ENCODE data around the gene KCNH8. TPM values are rescaled to one million over a fixed set of nuclear protein-coding genes. Genes with fewer than 3 reads are reported as not detected.

KCNH8 gene
- total RNA-seq, 2 experiments from 2014 or later = not detected

GRCh38 chr3:19457449-19457848 lies 309.1 kb downstream of the KCNH8 start:
- Mint-ChIP-seq H3K36me3 (ENCODE audit: low read depth) (no peaks in the 10 kb centered on the region), H3K4me3 (no peak overlapping the region), H3K27me3 (no peaks in the 10 kb centered on the region), H3K4me1 (ENCODE audit: low read depth) (no peaks in the 10 kb centered on the region), H3K27ac (no peak overlapping the region), H3K9me3 (no peaks in the 10 kb centered on the region)
- ATAC-seq (ENCODE audit: poor library complexity) (no peak), DNase-seq (no peak)
- H3K4me3 ChIP-seq (ENCODE audit: low read length) = no peak overlapping the region
- ChIA-PET CTCF (no interaction called here), POLR2A (no interaction called here)
- no peaks in the 10 kb centered on the region for H3K4me1 ChIP-seq (ENCODE audit: insufficient read depth, low read length)
- H3K36me3 ChIP-seq (ENCODE audit: insufficient read depth, low read length) = no peaks in the 10 kb centered on the region
- H3K27me3 ChIP-seq (ENCODE audit: control insufficient read depth in 1 of 2, insufficient read depth in 2 of 2, low read length in 2 of 2) = no peaks in the 10 kb centered on the region
- no peaks in the 10 kb centered on the region for H3K9me3 ChIP-seq (ENCODE audit: control insufficient read depth in 1 of 2, insufficient read depth in 1 of 2, low read length in 2 of 2)
- intact Hi-C loops (cut with DNase I, micrococcal nuclease) = no loop called here
- TF ChIP-seq CTCF (IDR thresholded peaks at IDR 0.05) = no peak
- no peak overlapping the region for H3K27ac ChIP-seq (ENCODE audit: low read depth in 1 of 2, low read length in 2 of 2)

- H3K4me1 Mint-ChIP-seq (ENCODE audit: low read depth) = no peaks in the 10 kb centered on the region
- H3K27me3 Mint-ChIP-seq = no peaks in the 10 kb centered on the region
- intact Hi-C loops (cut with DNase I, micrococcal nuclease) = no loop called here
- H3K9me3 ChIP-seq (ENCODE audit: control insufficient read depth in 1 of 2, insufficient read depth in 1 of 2, low read length in 2 of 2) = peaks cover 4 to 7% of the 10 kb centered on the region in 2 experiments
- no peaks in the 10 kb centered on the region for H3K27me3 ChIP-seq (ENCODE audit: control insufficient read depth in 1 of 2, insufficient read depth in 2 of 2, low read length in 2 of 2)
- H3K36me3 Mint-ChIP-seq (ENCODE audit: low read depth) = no peaks in the 10 kb centered on the region
- no peaks in the 10 kb centered on the region for H3K36me3 ChIP-seq (ENCODE audit: insufficient read depth, low read length)
- no peak overlapping the region for H3K4me3 ChIP-seq (ENCODE audit: low read length)
- POLR2A ChIA-PET = no interaction called here
- no peak overlapping the region for H3K4me3 Mint-ChIP-seq
- H3K9me3 Mint-ChIP-seq = peaks cover 2% of the 10 kb centered on the region
- no peak for TF ChIP-seq CTCF (IDR thresholded peaks at IDR 0.05)
- no peak overlapping the region for H3K27ac ChIP-seq (ENCODE audit: low read depth in 1 of 2, low read length in 2 of 2)
- no peaks in the 10 kb centered on the region for H3K4me1 ChIP-seq (ENCODE audit: insufficient read depth, low read length)
- DNase-seq = no peak
- no peak overlapping the region for H3K27ac Mint-ChIP-seq
- ATAC-seq (ENCODE audit: poor library complexity) = no peak
- CTCF ChIA-PET = no interaction called here
Measured at GRCh38 chr3:19467761-19468160, 319.5 kb downstream of the KCNH8 start.

- no peaks in the 10 kb centered on the region for H3K36me3 ChIP-seq (ENCODE audit: insufficient read depth, low read length)
- Mint-ChIP-seq H3K4me1 (ENCODE audit: low read depth) (no peaks in the 10 kb centered on the region), H3K27me3 (no peaks in the 10 kb centered on the region), H3K27ac (no peak overlapping the region), H3K36me3 (ENCODE audit: low read depth) (no peaks in the 10 kb centered on the region), H3K9me3 (peaks cover 2% of the 10 kb centered on the region), H3K4me3 (no peak overlapping the region)
- intact Hi-C loops (cut with DNase I, micrococcal nuclease) = no loop called here
- no peak overlapping the region for H3K4me3 ChIP-seq (ENCODE audit: low read length)
- CTCF ChIA-PET = no interaction called here
- H3K27ac ChIP-seq (ENCODE audit: low read depth in 1 of 2, low read length in 2 of 2) = no peak overlapping the region
- H3K4me1 ChIP-seq (ENCODE audit: insufficient read depth, low read length) = no peaks in the 10 kb centered on the region
- ATAC-seq (ENCODE audit: poor library complexity) (no peak), DNase-seq (no peak)
- peaks cover 0 to 7% of the 10 kb centered on the region in 2 experiments for H3K9me3 ChIP-seq (ENCODE audit: control insufficient read depth in 1 of 2, insufficient read depth in 1 of 2, low read length in 2 of 2)
- TF ChIP-seq CTCF (IDR thresholded peaks at IDR 0.05) = no peak
- H3K27me3 ChIP-seq (ENCODE audit: control insufficient read depth in 1 of 2, insufficient read depth in 2 of 2, low read length in 2 of 2) = no peaks in the 10 kb centered on the region
- POLR2A ChIA-PET = no interaction called here
Measured at GRCh38 chr3:19471138-19471537, 322.8 kb downstream of the KCNH8 start.
